MM.1S (cell line): ENCODE data around the gene TRAPPC10.
"Not testable (repeated sequence)": the region's sequence is repeated elsewhere in the genome, so short reads cannot be mapped to it uniquely, and the experiment has no call there.

Experiments
- EZH2 ChIP-seq: fragments of 300-600 bp; sonication (generic); optimal IDR thresholded peaks from 2 replicates; pipeline ENCODE3; 2017; ENCODE audit warnings: low read depth, mild to moderate bottlenecking, antibody characterized with exemption, low read length, mixed read lengths
- EZH2phosphoT487 ChIP-seq: fragments of 300-600 bp; sonication (generic); IDR thresholded peaks from 2 replicates; pipeline ENCODE4 v1.6.1; 2018; ENCODE audit warnings: antibody characterized with exemption, low read length
- TF ChIP-seq, protein P1 (sequence below): fragments of 300-600 bp; sonication (generic); IDR thresholded peaks from 2 replicates; pipeline ENCODE4 v1.5.1; 2016; ENCODE audit warnings: antibody characterized with exemption, low read length, mixed read lengths

DNA sequence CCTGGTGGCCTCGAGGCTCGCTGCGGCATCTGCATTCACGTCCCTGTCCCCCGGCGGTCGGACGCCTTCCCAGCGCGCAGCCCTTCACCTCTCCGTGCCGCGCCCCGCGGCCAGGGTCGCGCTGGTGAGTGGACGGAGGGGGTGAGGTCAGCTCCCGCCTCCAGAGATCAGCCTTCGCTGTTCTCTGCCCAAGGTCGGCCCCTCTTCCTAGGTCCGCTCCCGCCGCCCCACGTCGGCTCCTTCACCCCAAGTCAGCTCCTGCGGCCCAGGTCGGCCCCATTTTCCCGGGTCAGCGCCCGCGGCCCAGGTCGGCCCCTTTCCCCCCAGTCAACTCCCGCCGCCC is 121.6 kb downstream of the TRAPPC10 start:
- TF ChIP-seq EZH2, EZH2phosphoT487: not testable (repeated sequence)
- TF ChIP-seq, protein P1, sequence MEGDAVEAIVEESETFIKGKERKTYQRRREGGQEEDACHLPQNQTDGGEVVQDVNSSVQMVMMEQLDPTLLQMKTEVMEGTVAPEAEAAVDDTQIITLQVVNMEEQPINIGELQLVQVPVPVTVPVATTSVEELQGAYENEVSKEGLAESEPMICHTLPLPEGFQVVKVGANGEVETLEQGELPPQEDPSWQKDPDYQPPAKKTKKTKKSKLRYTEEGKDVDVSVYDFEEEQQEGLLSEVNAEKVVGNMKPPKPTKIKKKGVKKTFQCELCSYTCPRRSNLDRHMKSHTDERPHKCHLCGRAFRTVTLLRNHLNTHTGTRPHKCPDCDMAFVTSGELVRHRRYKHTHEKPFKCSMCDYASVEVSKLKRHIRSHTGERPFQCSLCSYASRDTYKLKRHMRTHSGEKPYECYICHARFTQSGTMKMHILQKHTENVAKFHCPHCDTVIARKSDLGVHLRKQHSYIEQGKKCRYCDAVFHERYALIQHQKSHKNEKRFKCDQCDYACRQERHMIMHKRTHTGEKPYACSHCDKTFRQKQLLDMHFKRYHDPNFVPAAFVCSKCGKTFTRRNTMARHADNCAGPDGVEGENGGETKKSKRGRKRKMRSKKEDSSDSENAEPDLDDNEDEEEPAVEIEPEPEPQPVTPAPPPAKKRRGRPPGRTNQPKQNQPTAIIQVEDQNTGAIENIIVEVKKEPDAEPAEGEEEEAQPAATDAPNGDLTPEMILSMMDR = not testable (repeated sequence)
